MCF 10A (cell line): ENCODE results near the gene TUBB3. TPM values are rescaled to one million over a fixed set of nuclear protein-coding genes. Genes with fewer than 3 reads are reported as not detected.

Experiments used
- BruUV-seq: library from RNA; stranded (reverse); fragments of 400-500 nt; replicated peaks from 2 replicates; lab custom pipeline; 2021; lab: Mats Ljungman, UMichigan
- CTCF ChIA-PET: fragments of 300-600 bp; sonication (Branson Sonifier 250); formaldehyde crosslinking; extraction: SDS; loops from one replicate; lab custom pipeline; 2021; ENCODE audit warnings: antibody characterized with exemption, inconsistent platforms; lab: Yijun Ruan, JAX
- POLR2A ChIA-PET: fragments of 300-600, 350-650 bp; sonication (Branson Sonifier 250); formaldehyde crosslinking; extraction: SDS; loops from one replicate; lab custom pipeline; 2020; ENCODE audit warnings: antibody characterized with exemption, inconsistent platforms; lab: Yijun Ruan, JAX
- DNase-seq: peaks from one replicate; pipeline ENCODE4 v3.0.0-alpha.2; 2018; ENCODE audit not compliant: unreplicated experiment
- H3K27ac Mint-ChIP-seq: one replicate; pipeline ENCODE4 v1.8.0; 2022; ENCODE audit warnings: mild to moderate bottlenecking, low read depth, mixed read lengths; ENCODE audit not compliant: unreplicated experiment
- H3K27me3 Mint-ChIP-seq: one replicate; pipeline ENCODE4 v1.8.0; 2022; ENCODE audit warnings: mixed read lengths; ENCODE audit not compliant: insufficient read depth, unreplicated experiment
- H3K36me3 Mint-ChIP-seq: one replicate; pipeline ENCODE4 v1.8.0; 2022; ENCODE audit warnings: mild to moderate bottlenecking, moderate library complexity, mixed read lengths; ENCODE audit not compliant: insufficient read depth, unreplicated experiment
- H3K4me1 Mint-ChIP-seq: one replicate; pipeline ENCODE4 v1.8.0; 2022; ENCODE audit warnings: mixed read lengths; ENCODE audit not compliant: insufficient read depth, unreplicated experiment
- H3K4me3 Mint-ChIP-seq: one replicate; pipeline ENCODE4 v1.8.0; 2022; ENCODE audit warnings: mild to moderate bottlenecking, moderate library complexity, mixed read lengths; ENCODE audit not compliant: unreplicated experiment
- H3K9me3 Mint-ChIP-seq: one replicate; pipeline ENCODE4 v1.8.0; 2022; ENCODE audit warnings: mixed read lengths; ENCODE audit not compliant: unreplicated experiment
- CTCF ChIP-seq: fragments of 200-600 bp; IDR thresholded peaks from one replicate; pipeline ENCODE4 v1.8.0; 2022; ENCODE audit warnings: antibody characterized with exemption, mild to moderate bottlenecking; ENCODE audit not compliant: unreplicated experiment
- intact Hi-C: fragments of 100-400 bp; cut with micrococcal nuclease; formaldehyde crosslinking; loops from 2 replicates; pipeline ENCODE4 v1.14.1; 2022
- total RNA-seq: library from RNA; stranded (reverse); gene quantifications from 2 replicates; pipeline ENCODE4 v1.2.3, GENCODE V29; 2022

The TUBB3 gene
- total RNA-seq, 1 experiment from 2014 or later, result 23.0 TPM

- ChIA-PET CTCF (interaction anchor here (0.7 kb wide), 1 partner anchor 28 kb away, joined by 3 read pairs; no protein-coding TSS in a partner anchor), POLR2A (no interaction called here)
- Mint-ChIP-seq H3K9me3 (no peaks in the 10 kb centered on the region), H3K36me3 (peaks cover 16% of the 10 kb centered on the region), H3K27ac (no peak overlapping the region), H3K4me3 (no peak overlapping the region), H3K4me1 (peaks cover 4% of the 10 kb centered on the region), H3K27me3 (no peaks in the 10 kb centered on the region)
- DNase-seq, result no peak
- intact Hi-C loops, result no loop called here
- TF ChIP-seq CTCF, result no peak
- no TSS peak for BruUV-seq
Measured at GRCh38 chr16:89954462-89954861, 31.3 kb downstream of the TUBB3 start.

GRCh38 chr16:89955001-89955685 lies 32.0 kb downstream of the TUBB3 start:
- no peak for TF ChIP-seq CTCF
- no TSS peak for BruUV-seq
- Mint-ChIP-seq H3K27ac (no peak overlapping the region), H3K27me3 (no peaks in the 10 kb centered on the region), H3K36me3 (peaks cover 23% of the 10 kb centered on the region), H3K4me3 (no peak overlapping the region), H3K9me3 (no peaks in the 10 kb centered on the region), H3K4me1 (no peaks in the 10 kb centered on the region)
- ChIA-PET CTCF (interaction anchor here (0.7 kb wide), 1 partner anchor 27 kb away, joined by 3 read pairs; no protein-coding TSS in a partner anchor), POLR2A (no interaction called here)
- DNase-seq, result no peak
- intact Hi-C loops, result no loop called here

GRCh38 chr16:89956505-89957215 lies 33.5 kb downstream of the TUBB3 start:
- no peaks in the 10 kb centered on the region for H3K27me3 Mint-ChIP-seq
- no peaks in the 10 kb centered on the region for H3K4me1 Mint-ChIP-seq
- TF ChIP-seq CTCF, result no peak
- H3K9me3 Mint-ChIP-seq, result no peaks in the 10 kb centered on the region
- BruUV-seq, result no TSS peak
- no peak overlapping the region for H3K4me3 Mint-ChIP-seq
- DNase-seq, result no peak
- intact Hi-C loops, result no loop called here
- no peak overlapping the region for H3K27ac Mint-ChIP-seq
- ChIA-PET POLR2A (interaction anchor here (0.5 to 1.4 kb wide), 3 partner anchors 15 to 662 kb away, joined by 4 to 5 read pairs (median 5); no protein-coding TSS in a partner anchor), CTCF (interaction anchor here (0.6 kb wide), 1 partner anchor 9 kb away, joined by 3 read pairs; no protein-coding TSS in a partner anchor)
- H3K36me3 Mint-ChIP-seq, result peaks cover 32% of the 10 kb centered on the region

GRCh38 chr16:89957216-89957785 lies 34.2 kb downstream of the TUBB3 start:
- DNase-seq, result no peak
- intact Hi-C loops, result no loop called here
- CTCF ChIA-PET, result interaction anchor here (0.6 kb wide), 1 partner anchor 10 kb away, joined by 3 read pairs; no protein-coding TSS in a partner anchor
- H3K36me3 Mint-ChIP-seq, result peaks cover 32% of the 10 kb centered on the region
- H3K4me3 Mint-ChIP-seq, result no peak overlapping the region
- BruUV-seq, result no TSS peak
- H3K27ac Mint-ChIP-seq, result no peak overlapping the region
- no peaks in the 10 kb centered on the region for H3K9me3 Mint-ChIP-seq
- POLR2A ChIA-PET, result interaction anchor here (0.6 to 1.4 kb wide), 2 partner anchors 14 to 663 kb away, joined by 4 to 5 read pairs; no protein-coding TSS in a partner anchor
- no peaks in the 10 kb centered on the region for H3K4me1 Mint-ChIP-seq
- TF ChIP-seq CTCF, result no peak
- no peaks in the 10 kb centered on the region for H3K27me3 Mint-ChIP-seq
